GM20431 (cell line): ENCODE measurements around the gene EN2.

Source experiments
- in situ Hi-C: fragments of 300-500 bp; cut with MseI, MboI; formaldehyde crosslinking; loops from one replicate; pipeline ENCODE4 v1.15.0; 2020; ENCODE audit warnings: low sequenced_read_pairs; ENCODE audit not compliant: unreplicated experiment

The EN2 gene

DNA sequence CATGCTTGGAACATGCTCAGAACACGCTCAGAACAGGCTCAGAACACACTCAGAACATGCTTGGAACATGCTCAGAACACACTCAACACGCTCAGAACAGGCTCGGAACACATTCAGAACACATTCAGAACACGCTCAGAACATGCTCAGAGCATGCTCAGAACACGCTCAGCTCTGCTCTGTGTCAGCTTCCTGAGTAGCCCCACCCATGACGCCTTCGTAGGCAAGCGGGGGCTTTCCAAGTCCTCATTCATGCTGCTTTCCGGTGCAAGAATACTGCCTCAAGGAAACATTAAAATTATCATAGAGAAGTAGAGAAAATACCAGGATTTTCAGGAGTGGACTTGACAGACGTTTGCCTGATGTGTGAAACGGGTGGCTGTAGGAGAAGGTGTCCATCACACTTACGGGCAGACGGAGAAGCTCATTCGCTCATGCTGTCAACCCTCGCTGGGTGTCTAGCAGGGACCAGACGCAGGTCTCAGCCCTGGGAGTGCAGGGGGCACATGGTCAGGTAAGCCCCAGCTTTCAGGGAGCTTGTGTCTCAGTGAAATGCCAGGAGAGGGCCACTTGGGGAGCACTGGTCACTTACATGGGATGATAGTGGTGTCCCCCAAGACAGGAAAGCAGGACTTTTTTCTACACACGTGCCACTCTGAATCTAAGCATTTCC lies 24.7 kb downstream of the EN2 start:
- in situ Hi-C loops = no loop called here

DNA sequence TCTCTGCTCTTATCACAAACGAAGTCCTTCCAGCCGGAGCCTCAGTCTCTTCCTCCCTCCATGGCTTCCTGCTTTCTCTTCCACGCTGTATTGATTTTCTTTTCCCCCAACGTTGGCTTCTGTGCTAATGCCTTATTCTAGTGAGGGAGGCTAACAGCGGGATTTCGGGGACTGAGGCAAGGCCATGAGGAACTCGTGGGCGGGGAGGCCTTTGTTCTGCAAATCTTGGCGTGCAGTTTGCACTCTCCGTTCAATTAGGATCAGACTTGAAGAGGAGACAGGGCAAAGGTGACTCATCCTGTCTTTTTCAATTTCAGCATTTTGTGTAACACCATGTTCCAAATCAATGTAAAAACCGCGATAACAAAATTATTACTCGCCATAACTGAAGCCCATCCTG lies 25.3 kb downstream of the EN2 start:
- in situ Hi-C loops = no loop called here

DNA sequence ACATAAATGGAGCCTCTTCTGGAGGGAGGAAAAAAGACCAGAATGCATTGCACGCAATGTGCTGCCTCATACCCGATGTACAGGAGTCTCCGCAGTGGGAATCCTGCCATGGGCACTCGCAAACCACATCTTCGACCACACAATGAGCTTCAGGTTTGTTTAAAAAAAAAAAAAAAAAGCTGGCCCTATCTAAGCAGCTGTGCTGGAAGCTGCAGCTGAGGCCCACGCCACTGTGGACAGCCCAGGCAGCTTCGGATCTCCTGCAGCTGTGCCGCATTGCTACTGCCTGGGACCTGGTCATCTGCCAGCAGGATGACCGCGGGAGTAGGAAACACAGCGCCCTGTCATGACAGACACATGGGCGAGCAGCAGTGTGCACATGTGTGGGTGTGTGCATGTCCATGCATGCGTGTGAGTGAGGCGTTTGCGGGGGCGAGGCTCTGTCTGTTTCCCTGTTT lies 26.0 kb downstream of the EN2 start:
- in situ Hi-C loops = no loop called here

DNA sequence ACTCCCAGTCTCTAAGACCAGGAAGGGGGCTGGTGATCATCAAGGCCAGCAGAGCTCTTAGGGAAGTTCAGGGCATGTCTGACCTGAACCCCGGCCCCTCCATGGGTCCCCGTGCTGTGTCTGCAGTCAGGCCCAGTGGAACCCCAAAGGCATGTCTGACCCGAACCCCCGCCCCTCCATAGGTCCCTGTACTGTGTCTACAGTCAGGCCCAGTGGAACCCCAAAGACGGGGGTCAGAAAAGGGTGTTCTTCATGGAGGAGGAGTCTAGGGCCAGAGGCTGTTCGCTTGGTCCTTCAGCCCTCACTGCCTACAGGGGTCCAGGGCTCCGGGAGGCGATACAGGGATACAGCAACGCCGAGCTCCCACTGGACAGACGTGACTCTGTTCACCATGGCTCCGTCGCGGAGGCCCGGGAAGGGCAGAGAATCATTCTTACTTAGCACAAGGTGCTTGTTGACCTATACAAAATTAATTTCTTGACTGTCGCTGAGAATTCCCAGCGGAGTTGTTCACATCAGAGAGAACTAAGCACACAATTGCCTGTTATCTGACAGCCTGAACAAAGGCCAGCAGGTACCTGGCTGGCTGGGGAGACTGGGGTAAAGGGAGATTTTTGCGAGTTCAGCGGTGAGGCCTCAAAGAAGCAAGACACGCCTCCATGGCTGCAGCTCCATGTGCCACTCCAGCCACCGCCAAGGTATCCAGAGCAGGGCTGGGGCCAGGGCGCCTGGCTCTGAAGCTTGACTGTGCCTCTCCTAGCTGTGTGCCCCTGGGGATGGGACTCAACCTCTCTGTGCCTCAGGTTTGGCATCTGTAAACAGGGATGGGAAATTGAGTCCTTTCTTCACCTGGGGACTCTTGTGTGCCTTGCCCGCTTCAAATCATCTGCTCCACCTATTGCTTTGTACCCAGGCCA lies 26.8 kb downstream of the EN2 start:
- in situ Hi-C loops = no loop called here

DNA sequence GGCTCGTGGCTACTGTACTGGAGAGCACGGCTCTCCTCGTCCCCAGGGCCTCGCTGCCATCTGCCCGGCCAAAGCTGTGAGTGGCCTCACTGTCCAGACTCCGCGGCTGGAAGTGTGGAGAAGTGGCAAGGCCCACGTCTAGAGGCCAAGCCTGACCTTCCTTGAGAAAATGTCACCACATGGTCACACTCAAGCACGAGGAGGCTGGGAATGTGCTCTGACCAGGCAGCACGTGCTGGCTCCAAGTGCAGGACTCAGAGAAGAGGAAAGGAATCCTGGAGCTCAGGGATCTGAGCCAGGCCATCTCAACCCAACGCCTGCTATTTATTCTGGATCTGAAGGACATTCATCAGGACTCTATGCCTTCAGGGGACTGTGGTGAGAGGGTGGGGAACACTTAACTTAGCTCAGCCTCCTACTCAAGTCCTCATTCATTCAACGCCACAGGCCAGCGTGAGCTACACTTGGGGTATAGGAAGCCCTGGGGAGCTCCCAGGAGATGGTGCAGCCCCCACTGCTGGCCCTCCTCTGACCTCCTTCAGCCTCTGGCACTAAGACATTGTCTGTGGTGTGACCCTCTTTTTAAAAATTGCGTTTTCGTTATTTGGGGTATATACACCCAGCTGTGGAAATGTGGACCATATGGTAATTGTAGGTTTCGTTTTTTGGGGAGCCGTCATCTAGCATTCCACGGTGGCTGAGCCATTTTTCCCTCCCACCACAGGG lies 29.0 kb downstream of the EN2 start:
- in situ Hi-C loops = no loop called here

DNA sequence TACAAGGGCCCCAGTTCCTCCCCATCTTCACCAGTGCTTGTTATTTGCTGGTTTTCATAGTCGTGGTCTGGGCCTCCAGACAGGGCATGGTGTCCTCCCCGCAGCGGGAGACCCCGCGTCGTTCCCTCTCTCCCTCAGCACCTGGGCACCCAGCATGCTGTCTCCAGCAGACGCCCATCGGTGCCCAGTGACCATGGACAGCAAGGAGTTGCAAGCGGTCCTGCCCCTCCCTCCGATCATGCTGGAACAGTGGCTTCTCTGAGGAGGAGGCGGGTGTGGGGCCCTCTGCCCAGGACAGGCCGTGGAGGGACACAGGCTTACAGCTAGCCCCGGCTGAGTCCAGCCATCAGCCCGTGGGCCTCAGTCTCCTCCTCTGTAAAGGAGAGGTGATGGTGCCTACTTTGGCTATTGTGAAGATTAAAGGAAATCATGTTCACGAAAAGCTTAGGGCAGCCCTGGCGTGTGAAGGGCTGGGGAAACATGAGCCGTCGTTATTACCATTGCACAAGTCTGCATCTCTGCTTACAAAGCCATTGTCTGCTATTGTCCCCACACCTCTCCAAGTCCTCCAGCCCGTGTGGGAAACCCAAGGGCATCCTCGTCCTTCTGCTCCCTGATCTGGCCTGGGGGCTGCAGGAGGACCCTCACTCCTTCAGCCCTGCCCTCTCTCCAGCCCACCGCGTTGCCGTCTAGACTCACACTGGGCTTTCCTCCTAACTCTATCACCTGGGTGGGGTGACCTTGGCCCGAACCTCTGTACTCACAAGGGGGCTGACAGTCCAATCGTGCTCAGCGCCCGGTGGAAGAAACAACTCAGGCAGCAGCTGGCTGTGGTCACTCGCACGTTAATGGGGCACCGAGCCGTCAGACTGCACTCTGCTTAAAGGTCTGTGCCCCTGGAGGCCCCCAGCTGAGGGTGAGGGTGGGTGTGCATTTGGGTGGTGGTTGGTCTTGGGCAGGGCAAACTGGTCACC lies 29.9 kb downstream of the EN2 start:
- in situ Hi-C loops = no loop called here

DNA sequence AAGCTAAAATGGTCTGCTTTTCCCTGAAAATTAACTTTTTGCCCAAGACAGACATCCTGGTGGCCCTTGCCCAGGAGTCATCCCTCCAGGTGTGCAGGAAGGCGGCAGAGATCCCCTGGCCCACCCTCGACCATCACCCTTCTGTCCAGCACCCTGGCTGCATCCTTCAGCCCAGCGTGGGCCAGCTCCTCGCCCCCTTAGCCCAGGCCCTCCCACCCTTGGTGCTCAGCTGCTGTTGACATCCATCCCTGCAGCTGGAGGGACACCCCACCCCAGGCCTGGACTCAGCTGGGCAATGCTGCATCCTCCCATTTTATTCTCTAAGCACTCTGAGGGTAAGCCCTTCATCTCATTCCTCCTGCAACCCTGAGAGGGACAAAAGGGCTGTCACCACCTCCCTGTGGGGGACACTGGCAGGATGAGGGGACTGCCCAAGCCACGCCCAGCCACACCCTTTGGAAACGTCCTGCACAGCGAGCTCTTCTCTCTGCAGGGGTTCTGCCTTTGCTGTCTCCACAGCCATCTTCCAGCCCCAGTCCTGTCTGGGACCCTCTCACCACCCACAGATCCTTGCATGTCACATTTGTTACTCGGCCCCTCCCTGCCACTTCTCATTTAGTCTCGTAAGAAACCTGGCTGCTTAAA lies 30.7 kb downstream of the EN2 start:
- in situ Hi-C loops = no loop called here

DNA sequence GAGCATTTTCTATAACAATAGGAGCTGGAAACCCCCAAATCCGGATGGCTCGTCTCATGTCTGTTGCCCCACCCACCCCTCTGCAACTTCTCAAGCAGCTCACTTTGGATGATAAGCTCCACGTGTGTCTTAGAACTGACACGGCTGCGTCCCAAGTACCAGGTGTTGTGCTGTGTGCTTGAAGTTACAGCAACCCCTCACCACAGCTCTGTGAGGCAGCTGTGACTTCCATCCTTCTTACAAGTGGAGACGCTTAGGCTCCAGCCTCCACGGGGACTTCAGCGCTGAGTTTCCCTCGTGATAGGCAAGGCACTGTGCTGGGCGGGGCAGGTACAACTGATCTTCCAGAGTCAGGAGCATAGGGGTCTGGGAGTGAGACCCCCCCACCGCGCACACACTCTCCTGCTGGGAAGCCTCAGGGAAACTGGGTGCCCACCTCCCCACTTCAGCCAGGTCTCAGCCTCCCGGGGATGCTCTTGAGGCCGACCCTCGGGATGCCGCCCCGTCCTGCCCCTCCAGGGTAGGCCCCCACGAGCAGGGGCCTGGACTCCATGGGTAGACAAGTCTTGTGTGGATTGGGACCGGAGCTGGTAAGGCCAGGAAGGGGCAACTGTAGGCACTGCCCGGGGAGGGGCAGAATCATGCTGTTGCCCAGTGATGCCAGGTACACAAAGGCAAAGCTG lies 31.4 kb downstream of the EN2 start:
- in situ Hi-C loops = no loop called here

DNA sequence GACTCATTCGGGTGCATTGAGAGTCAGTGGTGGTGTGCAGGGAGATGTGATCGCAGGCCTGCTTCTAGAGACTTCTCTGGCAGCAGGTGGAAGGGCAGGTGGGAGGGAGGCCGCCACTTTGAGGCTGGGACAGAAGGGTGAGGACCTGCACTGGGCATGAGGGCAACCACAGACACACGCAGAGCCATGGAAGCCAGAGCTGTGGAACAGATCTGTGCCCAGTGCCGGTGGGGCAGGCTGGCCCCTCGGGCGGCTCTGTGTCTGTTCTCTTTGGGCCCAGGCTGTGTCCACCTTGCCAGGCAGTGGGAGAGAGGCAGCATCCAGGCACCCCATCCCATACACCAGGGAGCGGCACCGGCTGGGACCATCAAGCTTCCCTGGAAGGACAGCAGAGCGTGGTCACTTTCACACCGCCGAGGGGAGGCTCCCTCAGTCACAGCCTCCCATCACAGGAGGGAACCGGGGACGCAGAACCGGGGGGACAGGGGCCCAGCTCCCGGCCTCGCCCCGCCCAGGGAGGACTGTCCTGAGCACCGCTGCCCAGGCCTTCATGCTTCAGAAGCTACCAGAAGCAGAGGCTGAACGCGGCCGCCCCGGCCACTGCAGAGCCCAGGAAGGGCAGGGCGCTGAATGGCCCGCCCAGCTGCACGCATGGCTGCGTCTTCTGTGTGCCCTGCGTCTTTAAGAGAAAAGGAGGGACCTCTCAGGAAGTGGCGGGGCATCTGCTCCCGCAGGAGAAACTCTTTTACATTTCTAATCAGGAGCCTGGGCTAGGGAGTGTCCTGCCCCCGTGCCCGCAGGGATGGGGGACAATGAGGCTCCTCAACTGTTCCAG lies 32.1 kb downstream of the EN2 start:
- in situ Hi-C loops = no loop called here

DNA sequence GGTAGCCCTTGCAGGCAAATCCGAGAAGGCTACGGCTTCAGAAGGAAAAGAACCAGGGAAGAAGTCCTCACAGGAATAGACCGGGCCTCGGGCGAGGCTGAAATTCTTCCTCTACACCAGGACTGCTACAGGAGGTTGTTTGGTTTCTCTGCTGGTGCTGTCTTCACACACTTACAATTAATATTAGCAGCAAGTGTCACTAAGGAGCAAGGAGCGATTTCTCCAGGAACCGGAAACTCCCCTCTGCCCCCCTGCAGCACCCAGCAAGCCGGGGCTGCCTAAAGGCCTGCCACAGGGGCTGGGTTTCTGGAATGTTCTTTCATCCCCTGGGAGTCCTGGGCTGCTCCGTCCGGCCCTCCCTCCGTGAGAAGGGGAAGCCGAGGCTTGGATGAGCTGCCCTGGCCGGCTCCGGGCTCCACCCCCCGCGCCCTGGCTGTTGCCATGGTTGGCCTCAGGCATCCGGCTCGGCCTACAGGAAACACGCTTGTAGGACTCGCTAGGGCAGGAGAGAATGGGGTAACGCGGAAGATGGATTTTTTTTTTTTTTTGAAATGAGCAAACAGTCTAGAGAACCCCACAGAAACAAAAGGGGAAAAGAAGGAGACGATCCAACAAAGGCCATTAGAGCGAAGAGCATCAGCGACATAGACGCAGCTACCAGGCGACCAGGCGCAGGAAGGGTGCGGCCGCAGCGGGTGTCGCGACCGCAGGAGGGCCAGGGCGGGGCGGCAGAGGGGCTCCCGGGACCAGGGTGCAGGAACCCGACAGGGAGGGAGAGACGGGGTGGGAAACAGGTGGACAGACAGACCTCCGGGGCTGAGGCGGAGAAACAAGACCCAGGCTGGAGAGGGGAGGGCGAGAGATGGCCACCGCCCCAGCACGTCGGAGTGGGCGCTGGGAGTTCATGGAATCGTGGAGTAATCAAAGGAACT lies 33.0 kb downstream of the EN2 start:
- in situ Hi-C loops = no loop called here

DNA sequence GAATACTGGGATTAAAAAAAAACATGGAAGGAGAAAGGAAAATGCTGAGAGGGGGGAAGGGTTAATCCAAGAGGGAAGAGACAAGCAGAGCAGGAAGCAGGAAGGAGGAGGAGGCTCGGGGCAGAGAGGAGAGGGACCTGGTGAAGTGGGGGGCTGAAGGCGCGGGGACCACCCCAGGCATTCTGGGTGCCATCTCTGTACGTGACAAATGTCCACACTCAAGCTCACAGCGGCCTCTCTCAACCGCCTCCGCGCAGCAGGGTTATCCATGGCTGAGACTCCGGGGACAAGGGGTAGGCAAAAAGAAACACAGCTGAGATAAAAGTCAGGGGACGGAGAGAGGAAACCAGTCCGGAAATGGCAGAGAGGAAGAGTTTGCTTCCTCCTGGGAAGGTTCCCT lies 33.9 kb downstream of the EN2 start:
- in situ Hi-C loops = no loop called here

DNA sequence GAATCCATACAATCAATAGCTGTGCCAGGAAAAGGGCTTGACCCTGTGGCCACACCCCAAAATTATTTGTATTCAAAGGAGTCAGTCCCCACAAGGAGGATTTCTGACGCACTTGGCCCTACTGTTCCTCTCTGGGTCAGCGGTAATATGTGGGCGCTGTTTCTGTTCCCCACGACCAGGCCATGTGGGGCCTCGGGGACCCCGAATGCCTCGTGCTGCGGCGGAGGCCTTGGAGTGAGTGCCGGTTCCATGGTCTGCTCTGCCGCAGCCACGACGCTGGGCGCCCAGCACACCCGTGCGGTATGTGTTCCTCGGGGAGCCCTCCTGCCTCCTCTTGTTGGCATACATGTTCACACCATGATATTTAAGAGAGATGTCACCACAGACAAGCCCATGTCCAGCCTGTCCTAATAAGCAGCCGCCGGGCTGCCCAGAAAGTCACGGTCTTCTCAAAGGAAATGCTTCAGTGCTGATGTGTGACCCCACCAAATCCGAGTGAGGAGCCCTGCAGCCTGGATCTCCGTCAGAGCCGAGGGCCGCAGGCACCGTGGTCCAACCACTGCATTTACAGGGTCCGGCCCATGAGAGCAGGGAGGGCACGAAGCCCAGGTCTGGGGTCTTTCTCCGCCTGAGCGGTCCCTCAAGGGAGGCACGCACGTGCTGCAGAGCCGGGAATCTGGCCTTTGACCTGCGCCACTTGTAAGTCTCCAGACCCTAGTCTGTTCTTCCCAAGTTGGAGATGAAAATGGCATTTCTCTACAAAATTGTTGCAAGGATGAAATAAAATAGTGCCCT lies 36.0 kb downstream of the EN2 start:
- in situ Hi-C loops = no loop called here

DNA sequence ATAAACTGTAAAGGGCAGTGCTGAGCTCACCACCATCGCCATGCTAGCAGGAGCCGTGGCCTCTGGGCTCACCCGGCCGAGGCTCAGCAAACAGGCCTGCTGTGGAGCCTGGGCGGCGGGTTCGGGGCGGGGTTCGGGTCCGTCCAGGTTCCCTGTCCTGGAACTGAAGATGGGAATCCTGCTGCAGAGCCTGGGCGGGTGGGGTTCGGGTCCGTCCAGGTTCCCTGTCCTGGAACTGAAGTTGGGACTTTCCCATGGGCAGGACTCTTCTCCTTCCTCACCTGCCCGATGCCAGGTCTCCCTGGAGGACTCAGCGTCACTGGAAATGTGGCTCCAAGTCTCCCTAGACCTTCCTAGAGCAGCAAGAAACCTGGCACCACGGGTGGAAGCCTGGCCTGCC lies 36.6 kb downstream of the EN2 start:
- in situ Hi-C loops = no loop called here

DNA sequence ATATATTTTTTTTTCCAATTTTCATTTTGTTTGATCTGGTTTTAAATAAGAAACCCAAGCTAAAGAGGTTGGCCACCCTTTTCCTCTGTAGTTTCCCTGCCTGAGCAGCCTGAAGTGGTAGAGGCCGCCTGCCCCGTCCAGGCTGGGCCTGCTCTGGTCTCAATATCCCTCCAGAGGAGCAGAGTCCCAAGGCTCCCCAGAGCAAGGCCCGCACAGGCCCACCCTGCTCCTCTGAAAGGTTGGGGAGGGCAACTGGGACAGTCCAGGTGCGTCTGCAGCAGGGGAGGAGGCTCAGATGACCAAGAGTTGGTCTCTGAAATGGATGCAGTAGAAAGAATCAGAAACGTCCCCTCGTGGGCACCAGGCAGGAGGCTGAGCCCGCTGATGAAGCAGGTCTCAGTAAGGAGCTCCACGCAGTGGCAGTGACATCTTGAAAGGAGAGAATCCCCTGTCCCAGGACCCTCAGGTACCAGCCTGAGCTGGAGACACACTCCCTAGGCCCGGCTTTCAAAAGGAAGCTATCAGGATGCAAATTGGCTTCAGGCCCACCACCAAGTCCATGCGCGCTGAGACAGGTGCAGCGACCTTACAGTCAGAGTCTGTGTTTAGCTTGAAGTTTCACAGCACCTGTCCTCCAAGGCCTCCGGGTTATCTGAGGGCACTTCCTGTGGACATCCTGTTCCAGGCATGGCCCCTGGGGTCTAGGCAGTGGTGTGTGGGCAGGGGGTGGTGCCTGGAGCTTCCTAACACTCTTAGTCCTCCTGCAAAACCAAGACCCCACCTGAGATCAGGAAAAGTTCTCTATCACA lies 37.7 kb downstream of the EN2 start:
- in situ Hi-C loops = no loop called here

DNA sequence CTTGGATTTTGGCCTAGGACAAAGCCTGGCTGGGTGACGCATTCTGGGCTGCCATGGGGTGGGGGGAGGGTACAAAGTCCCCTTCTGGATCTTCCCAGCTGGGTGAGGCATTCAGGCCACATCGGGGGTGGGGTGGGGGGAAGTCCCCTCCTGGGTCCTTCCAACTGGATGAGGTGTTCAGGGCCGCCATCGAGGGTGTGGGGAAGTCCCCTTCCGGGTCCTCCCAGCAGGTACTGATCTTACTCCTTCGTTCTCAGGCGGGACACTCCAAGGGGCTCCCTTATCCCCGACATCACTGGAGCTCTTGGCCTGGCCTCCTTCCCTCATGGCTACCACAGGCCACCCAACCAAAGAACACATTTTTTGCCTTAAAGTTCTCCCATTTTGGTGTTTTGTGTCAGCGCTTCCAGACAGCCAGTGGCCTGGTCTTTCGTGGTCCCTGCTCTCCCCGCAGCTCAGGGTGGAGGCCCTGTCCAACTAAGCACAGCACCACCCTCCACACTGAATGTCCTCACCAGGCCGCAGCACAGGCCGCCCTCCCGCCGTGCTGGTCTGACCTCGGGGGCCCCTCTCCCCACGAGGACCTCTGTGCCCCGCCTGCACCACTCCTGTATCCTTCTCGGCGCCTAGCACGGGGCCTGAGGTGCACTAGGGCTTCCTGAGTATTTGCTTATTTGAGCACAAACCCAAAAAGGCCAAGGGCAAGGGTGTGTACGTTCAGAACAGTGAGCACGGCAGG lies 38.5 kb downstream of the EN2 start:
- in situ Hi-C loops = no loop called here
